ENCODE data around the gene AMT.

Gene AMT

GRCh38 chr3:49388289-49388820 is 33.9 kb downstream of the AMT start:
- no peak for DNase-seq (ENCODE audit: low read depth in 2 of 2)

DNA sequence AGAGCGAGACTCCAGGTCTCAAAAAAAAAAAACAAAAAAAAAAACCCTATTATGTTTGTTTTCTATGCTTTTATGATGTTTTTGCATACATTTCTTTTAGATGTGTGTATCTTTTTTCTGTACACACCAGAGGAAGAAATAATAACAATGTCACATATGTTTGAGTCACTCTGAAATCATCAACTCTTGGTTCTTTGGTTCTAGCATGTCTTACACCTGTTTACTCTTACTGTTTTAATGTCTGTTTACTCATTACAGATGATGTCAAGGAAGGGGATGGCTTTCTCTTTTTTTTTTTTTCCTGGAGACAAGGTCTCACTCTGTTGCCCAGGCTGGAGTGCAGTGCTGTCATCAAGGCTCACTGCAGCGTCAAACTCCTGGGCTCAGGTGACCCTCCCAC is 34.6 kb downstream of the AMT start:
- DNase-seq (ENCODE audit: low read depth in 2 of 2): no peak

DNA sequence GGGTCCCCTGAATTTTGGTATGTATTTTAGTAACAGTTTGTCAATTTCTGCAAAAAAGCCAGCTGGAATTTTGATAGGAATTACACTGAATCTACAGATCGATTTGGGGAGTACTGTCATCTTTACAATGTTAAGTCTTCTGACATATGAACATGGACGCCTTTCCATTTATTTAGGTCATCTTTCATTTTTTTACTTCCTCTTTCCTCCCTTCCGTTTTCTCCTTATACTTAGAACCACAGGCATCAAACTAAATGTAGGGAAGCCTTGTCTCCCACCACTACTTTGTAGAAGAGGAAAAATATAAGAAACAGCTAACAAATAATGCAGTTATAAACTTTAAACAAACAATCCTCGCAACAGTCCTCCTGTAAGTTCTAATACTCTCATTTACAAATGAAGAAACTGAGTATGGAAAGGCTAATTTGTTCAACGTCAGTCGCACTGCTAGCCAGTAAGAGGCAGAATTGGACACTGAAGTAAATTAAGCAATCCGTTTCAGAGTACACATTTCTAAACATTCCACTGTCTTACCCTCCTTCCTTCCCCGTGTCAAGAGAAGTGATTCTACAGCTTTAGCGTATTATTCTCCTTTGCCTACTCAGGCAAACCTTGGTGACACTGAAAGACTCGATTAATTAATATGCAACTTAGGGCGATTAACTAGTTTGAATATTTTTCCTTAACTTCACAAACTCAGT is 36.1 kb downstream of the AMT start:
- DNase-seq (ENCODE audit: low read depth in 2 of 2): no peak

- DNase-seq (ENCODE audit: low read depth in 2 of 2): no peak
These were observed 36.7 kb downstream of the AMT start for GRCh38 chr3:49385617-49386016.

DNA sequence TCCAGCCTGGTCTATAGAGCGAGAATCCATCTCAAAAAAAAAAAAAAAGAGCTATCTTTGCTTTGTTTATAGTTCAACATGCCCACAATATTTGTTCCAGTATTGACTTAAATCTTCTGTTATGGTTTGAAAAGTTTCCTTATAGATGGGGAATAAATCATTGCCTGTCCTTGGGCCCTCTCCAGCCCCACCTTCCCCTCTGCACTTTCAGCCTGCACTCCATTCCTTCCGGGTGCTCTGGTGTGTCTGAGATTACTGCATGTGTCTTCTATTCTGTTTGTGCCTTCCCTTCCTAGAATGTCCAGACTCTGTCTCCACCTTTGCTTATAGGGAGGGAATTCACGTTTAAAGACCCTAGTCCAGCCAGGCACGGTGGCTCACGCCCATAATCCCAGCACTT is 38.9 kb downstream of the AMT start:
- no peak for DNase-seq (ENCODE audit: low read depth in 2 of 2)

DNA sequence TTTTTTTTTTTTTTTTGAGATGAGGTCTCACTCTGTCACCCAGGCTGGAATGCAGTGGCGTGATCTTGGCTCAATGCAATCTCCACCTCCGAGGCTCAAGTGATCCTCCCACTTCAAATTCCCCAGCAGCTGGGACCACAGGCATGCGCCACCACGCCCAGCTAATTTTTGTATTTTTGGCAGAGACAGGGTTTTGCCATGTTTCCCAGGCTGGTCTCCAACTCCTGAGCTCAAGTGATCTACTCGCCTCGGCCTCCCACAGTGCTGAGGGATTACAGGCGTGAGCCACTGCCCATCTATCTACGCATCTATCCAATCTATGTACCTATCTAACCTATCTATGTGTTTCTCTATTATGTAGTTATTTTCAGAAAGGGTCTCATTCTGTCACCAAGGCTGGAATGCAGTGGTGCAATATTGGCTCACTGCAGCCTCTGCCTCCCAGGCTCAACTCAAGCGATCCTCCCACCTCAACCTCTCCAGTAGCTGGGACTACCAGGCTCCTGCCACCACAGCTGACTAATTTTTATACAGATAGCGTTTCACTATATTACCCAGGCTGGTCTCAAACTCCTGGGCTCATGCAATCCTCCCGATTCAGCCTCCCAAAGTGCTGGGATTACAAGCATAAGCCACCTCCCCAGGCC is 43.9 kb downstream of the AMT start:
- DNase-seq (ENCODE audit: low read depth in 2 of 2): no peak

- no peak for DNase-seq (ENCODE audit: low read depth in 2 of 2)
These were observed 44.8 kb downstream of the AMT start for GRCh38 chr3:49377483-49377882.

DNA sequence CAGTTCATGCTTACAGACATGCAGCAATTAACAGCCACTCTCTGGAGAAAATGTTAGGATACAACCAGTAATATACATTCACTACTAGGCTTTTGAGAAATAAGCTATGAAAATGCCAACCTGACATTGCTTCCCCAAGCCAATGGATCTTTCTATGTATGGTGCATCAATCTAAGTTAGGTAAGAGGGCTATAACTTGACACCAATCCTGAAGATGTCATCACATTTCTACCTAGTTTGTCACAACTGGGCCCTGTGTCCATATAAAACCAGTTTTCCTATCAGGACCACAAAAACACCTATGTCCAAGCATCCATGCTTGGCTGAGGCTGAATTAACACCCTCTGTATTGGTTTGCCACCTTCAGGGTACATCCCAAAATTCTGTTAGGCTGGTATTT is 50.3 kb downstream of the AMT start:
- DNase-seq (ENCODE audit: low read depth in 2 of 2): no peak

GRCh38 chr3:49370585-49371290 is 51.5 kb downstream of the AMT start:
- DNase-seq (ENCODE audit: low read depth in 2 of 2): no peak
